SK-N-SH treated with all-trans-retinoic acid at 6 μM for 48 hours (cell line): ENCODE data around the gene STX18.

ENCODE experiments used
- ARNTL ChIP-seq: fragments of 450-650 bp; formaldehyde crosslinking; IDR thresholded peaks from 2 replicates; pipeline ENCODE4 v1.5.0; 2020; ENCODE audit warnings: low read depth, mild to moderate bottlenecking, moderate library complexity, borderline replicate concordance
- CSRNP3 ChIP-seq: fragments of 250-450 bp; sonication (Bioruptor Pico); IDR thresholded peaks from 2 replicates; pipeline ENCODE4 v1.5.1; 2021; ENCODE audit warnings: mild to moderate bottlenecking, moderate library complexity
- ESRRG ChIP-seq: fragments of 250-450 bp; sonication (Bioruptor Pico); IDR thresholded peaks from 2 replicates; pipeline ENCODE4 v1.6.1; 2021; ENCODE audit warnings: mild to moderate bottlenecking
- RARB ChIP-seq: fragments of 250-450 bp; sonication (Bioruptor Pico); IDR thresholded peaks from 2 replicates; pipeline ENCODE4 v1.8.0; 2021; ENCODE audit warnings: mild to moderate bottlenecking, moderate library complexity
- TSHZ2 ChIP-seq: fragments of 250-450 bp; sonication (Bioruptor Pico); IDR thresholded peaks from 2 replicates; pipeline ENCODE4 v1.5.0; 2020; ENCODE audit warnings: mild to moderate bottlenecking, moderate library complexity
- ZNF8 ChIP-seq: fragments of 450-650 bp; formaldehyde crosslinking; IDR thresholded peaks from 2 replicates; pipeline ENCODE4 v1.5.0; 2020; ENCODE audit warnings: mild to moderate bottlenecking, moderate library complexity
- TF ChIP-seq, protein P1 (sequence below): fragments of 250-450 bp; sonication (Bioruptor Pico); IDR thresholded peaks from 2 replicates; pipeline ENCODE4 v1.8.0; 2020; ENCODE audit warnings: mild to moderate bottlenecking, moderate library complexity, borderline replicate concordance

- TF ChIP-seq ARNTL (CRISPR knock-in tag) = no peak
- TF ChIP-seq ESRRG (CRISPR knock-in tag) = no peak
- TF ChIP-seq, protein P1, sequence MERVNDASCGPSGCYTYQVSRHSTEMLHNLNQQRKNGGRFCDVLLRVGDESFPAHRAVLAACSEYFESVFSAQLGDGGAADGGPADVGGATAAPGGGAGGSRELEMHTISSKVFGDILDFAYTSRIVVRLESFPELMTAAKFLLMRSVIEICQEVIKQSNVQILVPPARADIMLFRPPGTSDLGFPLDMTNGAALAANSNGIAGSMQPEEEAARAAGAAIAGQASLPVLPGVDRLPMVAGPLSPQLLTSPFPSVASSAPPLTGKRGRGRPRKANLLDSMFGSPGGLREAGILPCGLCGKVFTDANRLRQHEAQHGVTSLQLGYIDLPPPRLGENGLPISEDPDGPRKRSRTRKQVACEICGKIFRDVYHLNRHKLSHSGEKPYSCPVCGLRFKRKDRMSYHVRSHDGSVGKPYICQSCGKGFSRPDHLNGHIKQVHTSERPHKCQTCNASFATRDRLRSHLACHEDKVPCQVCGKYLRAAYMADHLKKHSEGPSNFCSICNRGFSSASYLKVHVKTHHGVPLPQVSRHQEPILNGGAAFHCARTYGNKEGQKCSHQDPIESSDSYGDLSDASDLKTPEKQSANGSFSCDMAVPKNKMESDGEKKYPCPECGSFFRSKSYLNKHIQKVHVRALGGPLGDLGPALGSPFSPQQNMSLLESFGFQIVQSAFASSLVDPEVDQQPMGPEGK (CRISPR knock-in tag) = no peak
- no peak for TF ChIP-seq RARB (CRISPR knock-in tag)
- TF ChIP-seq CSRNP3 (CRISPR knock-in tag) = no peak
- no peak for TF ChIP-seq ZNF8 (CRISPR knock-in tag)
- TF ChIP-seq TSHZ2 = no peak
Measured at GRCh38 chr4:4568806-4569427, 27.1 kb upstream of the STX18 start.
